Measurements from ENCODE around the gene CTU1.

- TF ChIP-seq CTCF (conservative IDR thresholded peaks at IDR 0.05; ENCODE audit: low read depth, low read length) (no peak), POLR2A (IDR thresholded peaks at IDR 0.05; ENCODE audit: low read depth, low read length) (no peak), CEBPB (IDR thresholded peaks at IDR 0.05; ENCODE audit: low read depth, low read length) (no peak), ELK1 (IDR thresholded peaks at IDR 0.05; ENCODE audit: borderline replicate concordance, low read depth, low read length) (no peak), NFE2L2 (IDR thresholded peaks at IDR 0.05; ENCODE audit: low read depth, low read length) (no peak), SMC3 (IDR thresholded peaks at IDR 0.05; ENCODE audit: low read depth, low read length) (no peak)
These were observed 23.8 kb upstream of the CTU1 start for GRCh38 chr19:51131780-51132680.

Measured in IMR-90 (cell line).